Activated CD4-positive, alpha-beta T cell treated with anti-CD3 and anti-CD28 coated beads, Interleukin-2, amount 50 U/mL, for 24 hours (primary cell): ENCODE data around the gene PPP1R3F.

Experiments
- DNase-seq, 2 donors: peaks; one replicate each; pipeline ENCODE4 v3.0.0-alpha.2; 2020; ENCODE audit warnings: low read depth in 1 of 2, low spot score in 1 of 2

The PPP1R3F gene

DNA sequence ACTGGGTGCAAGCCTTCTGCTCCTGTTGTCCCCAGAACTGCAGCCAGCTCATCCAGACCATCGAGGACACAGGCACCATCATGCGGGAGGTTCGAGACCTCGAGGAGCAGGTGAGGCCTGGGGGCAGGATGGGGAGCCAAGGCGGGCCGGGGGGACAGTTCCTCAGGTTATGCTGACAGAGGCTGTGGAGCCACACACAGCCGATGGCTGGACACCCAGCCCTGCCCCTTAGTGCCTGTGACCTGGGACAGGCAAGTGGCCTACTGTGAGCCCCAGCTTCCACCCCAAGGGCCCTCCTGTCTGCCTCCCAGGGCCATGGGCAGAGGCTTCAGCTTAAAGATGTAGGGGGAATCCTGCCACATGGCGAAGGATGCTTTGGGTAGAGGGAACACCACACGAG lies 20.0 kb upstream of the PPP1R3F start:
- no peak for DNase-seq

- no peak for DNase-seq
Observed at GRCh38 chrX:49250066-49250465, 19.5 kb upstream of the PPP1R3F start.

GRCh38 chrX:49250578-49250977 lies 19.0 kb upstream of the PPP1R3F start:
- no peak for DNase-seq

GRCh38 chrX:49251325-49251724 lies 18.3 kb upstream of the PPP1R3F start:
- DNase-seq = no peak

DNA sequence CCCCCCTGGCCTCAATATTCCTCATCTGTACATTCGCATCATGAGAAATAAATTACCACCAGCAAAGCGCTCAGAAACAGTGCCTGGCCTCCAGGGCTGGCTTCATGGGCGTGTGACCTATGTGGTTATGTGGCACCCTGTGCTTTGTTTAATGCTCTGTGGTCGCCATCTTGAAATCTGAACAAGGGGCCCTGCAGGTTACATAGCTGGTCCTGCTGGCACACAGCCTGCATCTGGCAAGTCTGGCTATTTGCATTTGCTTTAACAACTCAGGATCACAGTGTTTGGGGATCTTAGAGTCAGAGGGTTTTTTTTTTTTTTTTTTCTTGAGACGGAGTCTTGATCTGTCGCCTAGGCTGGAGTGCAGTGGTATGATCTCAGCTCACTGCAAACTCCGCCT lies 15.0 kb upstream of the PPP1R3F start:
- no peak for DNase-seq

DNA sequence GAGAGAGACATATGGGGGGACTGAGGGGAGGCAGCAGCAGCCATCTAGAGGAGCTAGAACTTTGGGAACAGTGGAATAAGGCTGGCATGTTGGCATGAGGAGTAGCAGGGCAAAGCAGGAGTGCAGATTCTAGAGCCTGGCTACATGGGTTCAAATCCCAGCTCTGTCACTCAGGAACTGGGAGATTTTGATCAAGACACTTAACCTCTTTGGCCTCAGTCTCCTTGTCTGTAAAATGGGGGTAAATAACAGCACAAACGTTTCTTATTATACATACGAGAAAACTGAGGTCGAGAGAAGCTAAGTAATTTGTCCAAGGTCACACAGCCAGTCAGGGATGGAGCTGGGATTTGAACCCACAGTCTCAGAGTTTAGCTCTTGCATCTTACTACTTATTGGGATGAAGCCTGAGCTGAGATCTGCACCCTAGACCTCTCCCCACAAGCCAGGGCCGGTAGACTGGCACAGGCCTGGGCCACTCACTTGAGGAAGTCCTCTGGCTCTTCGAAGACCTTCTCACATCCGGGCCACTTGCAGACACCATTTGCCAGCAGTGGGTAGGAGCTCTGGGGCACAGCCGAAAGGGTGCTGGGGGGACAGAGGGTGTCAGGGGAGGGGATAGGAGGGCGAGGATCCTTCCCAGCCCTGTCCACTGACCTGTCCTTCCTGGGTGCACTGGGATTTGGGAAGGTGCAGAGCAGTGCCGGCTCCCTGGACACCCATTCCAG lies 13.2 kb upstream of the PPP1R3F start:
- no peak for DNase-seq

DNA sequence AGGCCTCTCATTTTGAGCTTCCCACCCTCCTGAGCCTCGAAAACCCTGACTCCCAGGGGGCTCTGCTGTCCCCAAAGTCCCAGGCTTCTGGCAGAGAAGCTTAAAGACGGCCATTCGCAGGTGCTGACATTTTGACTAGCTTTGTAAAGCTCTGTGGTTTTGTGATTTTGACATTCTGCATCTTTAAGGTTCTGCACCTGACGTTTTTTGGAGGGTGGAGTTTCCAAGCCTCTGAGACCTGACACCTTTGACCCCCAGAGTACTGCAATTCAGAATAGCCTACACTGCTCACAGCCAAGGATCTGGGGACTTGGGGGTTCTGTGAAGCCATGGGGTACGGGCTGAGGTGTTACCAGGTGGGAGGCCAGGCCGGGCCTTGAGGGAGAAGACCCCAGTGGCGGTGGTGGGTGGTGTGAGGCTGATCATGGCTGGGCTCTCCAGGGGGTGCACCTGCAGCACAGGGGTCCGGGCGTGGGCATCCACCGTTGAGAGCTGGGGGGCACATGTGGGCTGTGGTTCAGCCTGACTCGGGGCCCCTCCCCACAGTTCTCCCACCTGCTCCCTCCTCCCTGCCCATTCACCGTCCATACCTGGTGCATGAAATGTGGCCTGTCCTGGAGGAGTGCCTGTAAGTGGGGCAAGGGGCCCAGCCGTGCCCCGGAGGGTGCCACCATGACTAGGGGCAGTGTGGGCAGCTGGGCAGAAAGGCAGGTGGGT lies 12.4 kb upstream of the PPP1R3F start:
- no peak for DNase-seq

DNA sequence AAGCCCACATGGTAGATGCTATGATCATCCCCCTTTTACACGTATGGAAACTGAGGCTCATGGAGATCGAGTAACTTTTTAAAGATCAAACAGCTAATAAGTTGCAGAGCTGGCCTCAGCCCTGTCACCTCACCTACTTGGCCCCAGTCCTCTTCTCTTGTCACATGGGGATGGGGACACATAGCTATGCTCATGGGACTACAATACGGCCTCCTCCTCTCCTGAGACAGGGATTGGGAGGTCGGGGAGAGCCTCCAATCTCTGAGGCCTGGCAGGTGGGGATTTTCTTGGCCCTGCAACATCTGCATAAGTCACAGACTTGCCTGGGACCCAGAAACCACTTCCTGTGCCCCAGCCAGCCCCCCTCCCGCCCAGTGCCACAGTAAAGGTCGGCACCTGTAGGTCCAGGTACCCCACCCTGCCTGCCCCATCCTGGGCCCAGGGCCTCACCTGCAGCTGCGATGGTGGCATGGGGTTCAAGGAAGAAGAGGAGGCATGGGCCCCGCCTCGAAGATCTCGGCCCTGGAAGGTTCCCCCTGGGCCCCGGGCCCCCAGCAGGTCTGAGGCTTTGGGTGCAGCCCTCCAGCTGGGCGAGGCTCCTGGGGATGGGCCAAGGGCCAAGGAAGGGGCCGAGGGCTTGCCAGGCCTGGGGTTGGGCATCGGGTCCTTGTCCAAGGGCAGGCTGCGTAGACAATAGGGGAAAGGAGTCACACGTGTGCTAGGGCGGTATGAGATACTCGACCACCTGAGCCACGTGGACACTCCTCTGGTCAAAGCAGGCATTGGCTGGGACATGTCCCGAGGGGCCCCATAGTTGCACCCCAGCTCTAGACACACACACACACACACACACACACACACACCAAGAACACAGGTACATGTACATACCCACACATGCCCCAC lies 11.5 kb upstream of the PPP1R3F start:
- no peak for DNase-seq

DNA sequence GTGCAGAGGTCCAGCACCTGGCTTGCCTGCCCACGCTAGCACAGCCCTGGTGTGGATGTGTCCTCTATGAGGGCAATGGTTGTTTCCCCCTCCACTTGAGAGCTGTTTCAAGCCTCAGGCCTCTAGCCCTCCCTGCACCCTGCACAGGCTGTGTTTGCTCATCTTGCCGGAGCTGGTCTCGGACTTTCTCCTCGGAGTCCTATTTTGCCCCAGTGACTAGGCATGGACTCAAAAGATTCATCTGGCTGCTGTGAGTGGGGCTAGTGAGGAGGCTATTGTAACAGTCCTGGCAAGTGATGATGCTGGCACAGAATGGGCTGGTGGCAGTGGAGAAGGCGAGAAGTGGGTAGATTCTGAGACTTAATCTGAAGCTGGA lies 10.9 kb upstream of the PPP1R3F start:
- DNase-seq = no peak

DNA sequence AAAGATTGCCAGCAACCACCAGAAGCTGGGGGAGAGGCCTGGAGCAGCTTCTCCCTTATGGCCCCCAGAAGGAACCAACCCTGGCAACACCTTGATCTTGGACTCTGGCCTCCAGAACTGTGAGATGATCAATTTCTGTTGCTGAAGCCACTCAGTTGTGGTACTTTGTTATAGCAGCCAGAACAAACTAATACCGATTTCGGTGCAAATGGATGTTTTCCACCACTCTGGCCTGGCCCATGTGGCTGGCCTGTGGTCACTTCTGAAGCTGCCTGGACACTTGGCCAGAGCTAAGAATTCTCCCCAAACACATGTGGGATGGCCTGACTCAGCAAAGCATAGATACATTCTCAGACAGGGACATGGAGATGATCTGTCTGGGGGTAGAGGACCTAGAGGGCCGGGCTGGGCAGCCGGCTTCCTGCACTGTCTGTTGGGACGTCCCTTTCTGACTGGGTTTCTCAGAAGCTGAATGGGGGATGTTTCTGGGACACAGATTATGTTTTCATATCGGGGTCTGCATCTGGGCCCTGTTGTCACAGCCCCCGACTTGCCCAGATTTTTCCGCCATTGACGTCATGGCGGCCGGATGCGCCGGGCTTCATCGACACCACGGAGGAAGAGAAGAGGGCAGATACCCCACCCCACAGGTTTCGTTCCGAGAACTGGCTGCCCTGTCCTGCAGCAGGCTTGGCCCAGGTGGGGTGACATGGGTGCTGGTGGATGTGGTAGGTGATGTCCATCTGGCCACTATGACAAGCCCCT lies 9.2 kb upstream of the PPP1R3F start:
- DNase-seq = no peak

- no peak for DNase-seq
Observed at GRCh38 chrX:49262603-49263002, 7.0 kb upstream of the PPP1R3F start.

DNA sequence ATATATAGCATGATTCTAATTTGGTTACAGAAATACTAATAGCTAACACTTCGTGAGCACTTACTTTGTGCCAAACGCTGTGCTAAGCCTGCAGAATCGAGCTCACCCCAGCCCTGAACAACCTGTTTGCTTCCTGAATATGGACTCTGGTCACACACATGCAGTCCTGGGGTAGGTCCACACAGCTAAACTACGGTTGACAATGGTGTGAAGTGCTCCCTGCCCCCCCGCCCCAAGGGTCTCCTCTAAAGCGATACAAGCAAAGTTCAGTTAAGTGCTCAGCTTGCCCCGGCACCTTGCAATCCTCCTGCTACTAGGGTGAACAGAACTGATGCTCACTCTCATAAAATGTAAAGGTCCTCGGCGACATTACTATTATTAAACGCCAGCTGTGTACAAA lies 6.0 kb upstream of the PPP1R3F start:
- no peak for DNase-seq

DNA sequence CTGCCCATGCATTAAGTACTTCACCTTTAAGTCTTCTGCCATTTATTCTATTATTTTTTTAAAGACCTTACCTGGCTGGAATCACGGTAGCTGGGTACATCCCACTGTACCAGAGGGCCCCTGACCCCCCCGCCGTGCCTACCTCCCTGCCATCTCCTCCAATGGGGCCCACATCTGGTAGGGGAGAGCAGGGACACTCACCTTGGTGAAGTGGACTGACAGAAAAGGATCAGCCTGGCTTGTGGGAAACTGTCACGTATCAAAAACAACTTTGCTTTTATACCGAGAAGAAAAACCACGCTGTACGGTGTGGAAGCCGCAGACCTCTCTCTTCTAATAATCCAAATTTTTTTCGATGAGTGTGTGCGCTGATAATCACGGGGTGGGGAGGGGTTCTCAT lies 5.1 kb upstream of the PPP1R3F start, which contains the start of gene FOXP3:
FOXP3 (minus strand) TSS at position 251 of the 400 bp plus-strand sequence. CDS start 6,205 bp downstream, outside the sequence.
- no peak for DNase-seq

DNA sequence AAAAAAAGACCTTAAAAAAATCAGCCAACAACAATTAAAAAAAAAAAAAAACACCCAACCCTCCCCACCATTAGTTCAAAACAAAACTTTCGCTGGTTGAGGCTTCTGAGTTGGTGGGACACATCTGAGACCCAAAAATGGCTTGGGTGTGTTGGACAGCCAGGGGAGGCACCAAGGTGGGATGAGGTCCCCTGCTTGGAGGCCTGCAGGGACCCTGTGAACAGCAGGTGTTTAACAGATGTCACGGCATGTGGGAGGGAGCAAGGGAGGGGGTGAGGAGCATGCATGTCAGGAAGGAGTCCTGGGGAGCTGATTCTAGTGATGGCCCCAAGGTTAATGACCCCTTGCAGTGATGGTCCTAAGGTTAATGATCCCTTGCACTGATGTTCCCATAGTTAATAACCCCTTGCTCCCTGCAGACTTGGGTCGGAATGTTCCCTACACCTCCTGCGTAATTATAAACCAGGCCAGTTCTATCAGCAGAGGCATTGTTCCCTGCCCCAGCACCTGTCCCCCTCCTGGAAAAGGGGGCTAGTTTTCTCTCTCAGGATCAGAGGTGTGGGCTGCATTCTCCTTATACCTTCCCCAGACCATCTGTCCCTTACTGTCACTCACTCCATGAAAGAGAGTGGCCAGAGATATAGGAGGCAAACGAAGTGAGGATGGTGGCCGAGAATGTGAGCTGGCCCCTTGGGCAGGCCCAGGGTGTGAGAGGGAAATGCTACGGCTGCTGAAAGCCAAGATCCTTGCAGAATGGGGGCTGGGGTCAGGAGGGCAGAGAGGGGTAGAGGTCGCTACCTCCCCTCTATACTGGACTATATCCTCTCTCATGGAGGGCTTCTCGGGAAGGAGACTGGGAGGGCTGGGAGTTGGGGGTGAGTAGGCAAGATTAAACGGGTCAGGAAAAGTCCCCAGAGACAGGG lies 2.8 kb upstream of the PPP1R3F start:
- DNase-seq = no peak

- no peak for DNase-seq
Observed at GRCh38 chrX:49268702-49269009, 937 bp upstream of the PPP1R3F start.

DNA sequence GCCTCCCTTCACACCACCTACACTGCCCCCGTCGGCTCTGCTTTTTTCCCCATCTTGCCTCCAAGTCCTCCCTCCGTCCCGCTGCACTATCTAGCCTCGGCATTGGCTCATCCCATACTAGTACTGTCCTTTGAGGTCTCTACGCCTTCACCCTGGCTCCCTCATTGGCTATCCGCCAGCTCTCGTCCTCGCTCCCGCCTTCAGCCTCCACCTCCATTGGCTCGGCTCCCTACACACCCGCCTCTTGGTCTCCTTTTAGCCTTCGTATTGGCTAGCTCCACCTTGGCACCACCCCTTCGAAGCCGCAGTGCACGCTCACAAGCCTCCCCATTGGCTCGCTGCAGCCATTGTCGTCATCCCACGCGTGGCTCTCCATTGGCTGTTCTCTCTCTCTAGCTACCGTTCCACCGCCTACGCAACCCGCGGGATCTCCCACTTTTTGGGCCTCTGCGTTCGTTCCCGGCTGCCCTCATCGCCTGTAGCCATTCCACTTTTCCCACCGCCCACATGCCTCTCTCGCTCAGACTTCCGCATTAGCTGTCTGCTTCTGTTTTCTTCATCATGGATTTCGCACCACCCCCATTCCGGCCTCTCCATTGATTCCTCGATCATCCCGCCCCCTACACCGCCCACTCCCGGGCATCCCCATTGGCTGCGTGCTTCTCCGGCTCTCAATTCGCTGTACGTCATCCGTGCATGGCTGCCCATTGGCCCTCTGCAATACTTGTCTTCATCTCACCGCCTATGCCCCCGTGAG lies 405 bp upstream of the PPP1R3F start:
- DNase-seq = peak; percentile 78 to 92

DNA sequence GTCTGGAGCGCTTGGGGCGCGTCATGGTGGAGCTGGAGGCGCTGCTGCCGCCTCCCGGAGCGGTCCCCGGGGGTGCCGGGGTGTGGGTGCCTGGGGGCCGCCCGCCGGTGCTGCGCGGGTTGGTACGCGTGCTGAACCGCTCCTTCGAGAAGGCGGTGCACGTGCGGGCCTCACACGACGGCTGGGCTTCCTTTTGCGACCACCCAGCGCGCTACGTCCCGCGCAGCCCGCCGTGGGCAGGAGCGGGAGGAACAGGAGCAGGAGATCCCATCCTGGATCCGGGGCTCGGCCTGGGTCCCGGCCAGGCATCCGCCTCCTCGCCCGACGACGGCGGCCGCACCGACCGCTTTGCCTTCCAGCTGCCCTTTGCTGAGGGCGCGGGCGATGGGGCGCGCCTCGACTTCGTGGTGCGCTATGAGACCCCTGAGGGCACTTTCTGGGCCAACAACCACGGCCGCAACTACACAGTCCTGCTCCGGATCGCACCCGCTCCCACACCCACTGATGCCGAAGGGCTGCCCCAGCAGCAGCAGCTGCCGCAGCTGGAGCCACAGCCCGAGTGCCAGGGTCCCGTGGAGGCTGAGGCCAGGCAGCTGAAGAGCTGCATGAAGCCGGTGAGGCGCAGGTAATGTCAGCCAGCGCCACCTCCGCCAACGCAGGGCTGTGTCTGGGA lies 792 bp downstream of the PPP1R3F start:
- no peak for DNase-seq

GRCh38 chrX:49271341-49271740 lies 1.7 kb downstream of the PPP1R3F start:
- DNase-seq = no peak

- DNase-seq = no peak
Observed at GRCh38 chrX:49272421-49272820, 2.8 kb downstream of the PPP1R3F start.
